ENCODE results near the gene HACD4.

HACD4 gene, protein sequence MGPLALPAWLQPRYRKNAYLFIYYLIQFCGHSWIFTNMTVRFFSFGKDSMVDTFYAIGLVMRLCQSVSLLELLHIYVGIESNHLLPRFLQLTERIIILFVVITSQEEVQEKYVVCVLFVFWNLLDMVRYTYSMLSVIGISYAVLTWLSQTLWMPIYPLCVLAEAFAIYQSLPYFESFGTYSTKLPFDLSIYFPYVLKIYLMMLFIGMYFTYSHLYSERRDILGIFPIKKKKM

DNA sequence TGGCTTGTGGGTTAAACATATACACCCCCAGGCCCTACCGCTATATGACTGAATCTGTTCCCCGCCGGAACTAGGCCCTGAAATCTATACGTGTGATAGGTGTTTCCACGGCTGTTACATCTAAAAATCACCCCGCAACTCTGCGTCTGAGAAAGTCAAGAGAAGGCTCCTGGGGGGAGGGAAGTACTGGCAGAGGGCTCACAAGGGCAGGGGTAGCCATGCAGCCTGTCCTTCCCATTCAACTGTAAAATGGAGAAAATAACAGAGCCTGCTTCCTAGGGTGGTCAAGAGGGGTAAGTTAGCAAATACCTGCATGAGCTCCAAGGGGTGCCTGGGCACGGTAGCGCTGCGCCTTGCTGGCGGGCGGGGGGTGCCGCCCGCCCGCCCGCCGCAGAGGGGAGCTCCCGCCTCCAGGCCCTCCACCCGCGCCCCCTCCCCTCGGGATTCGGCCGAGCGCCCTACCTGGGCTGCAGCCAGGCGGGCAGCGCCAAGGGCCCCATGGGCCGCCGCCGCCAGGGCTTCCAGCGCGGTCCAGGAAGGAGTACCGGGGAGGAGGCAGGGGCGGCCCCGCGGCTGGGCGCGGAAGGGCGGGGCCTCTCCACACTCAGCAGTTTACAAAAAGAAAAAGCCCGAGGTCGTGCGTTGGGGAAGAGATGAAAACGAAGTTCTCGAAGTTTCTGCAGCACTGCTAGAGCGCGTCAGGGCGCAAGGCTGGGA, at the start of gene HACD4:
Gene HACD4, minus strand, starts transcription at position 550 of the 717 bp plus-strand sequence. Its CDS starts 50 bp downstream, at position 500.
- peak; percentile 57 for DNase-seq

DNA sequence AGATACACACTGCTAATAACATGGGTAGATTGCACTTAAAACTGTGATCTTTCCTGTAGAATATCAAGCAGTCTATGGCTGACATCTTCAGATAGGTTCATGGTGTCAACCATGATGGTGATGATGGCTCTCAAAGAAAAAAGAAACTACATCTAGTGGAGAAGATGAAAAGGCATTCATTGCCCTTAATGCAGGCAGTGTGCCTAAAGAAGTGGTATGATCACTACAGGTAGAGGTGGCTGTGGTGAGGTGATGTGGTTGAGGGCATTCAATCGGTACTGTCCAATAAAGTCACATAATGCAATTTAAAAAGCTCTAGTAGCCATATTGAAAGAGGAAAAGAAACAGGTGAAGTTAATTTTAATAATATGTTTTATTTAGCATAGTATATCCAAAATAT, 49.4 kb upstream of the HACD4 start:
- DNase-seq: no peak

DNA sequence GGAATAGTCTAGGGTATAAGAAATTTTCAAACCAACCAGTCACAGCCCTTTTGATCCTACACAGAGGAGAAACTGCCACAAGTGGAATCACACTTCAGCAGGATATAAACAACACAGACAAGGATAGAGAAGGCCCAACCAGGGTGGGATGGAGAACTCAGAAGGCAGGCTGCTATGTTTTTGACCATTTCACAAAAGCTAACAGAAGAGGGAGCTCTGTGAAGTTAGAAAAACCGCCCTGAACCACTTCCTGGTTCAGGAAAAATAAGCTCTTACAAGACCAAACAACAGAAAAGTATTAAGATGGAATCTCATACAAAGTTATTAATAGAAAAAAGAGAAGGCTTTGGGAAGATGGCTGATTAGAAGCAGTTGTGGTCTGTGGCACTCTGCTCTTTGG, 47.3 kb upstream of the HACD4 start:
- DNase-seq: no peak

DNA sequence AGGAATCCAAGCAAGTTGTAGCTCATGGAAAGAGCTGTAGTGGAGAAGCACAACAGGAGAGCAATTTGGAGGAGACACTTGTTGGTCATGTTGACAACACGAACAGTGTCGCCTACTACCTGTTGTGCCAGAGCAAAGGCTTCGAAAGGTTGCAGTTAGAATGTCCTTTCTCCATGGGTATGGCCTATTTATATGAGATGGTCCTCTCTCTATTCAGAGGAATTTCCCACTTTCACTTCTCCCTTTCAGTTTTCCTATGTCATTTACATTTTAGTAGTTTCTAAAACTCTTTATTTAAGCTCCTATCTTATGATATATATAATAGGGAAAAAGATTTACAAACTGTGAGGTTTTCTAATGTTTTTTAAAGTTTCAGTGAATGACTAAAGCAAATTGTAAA, 46.3 kb upstream of the HACD4 start, which contains the start of gene IFNB1:
Gene IFNB1, minus strand, starts transcription at position 162 of the 400 bp plus-strand sequence. Its CDS starts 73 bp downstream, at position 89.
- DNase-seq: no peak

DNA sequence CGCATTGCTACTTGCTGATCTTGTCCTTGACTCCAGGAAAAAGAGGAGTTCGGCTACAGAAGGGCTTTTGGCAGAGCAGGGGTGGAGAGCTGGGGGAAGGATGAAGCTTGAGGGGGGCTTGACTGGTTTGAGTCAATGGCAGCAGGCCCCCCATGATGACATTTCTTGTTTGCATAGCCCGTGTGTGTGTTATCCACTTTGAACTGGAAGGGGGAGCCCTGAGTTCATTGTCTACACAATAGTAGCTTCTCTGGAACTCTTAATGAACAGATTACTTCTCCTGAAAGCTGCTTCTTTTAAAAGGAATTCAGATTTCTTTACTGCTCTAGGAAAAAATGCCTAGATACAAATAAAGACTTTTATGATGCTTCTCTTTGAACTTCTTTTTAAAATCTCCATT, 44.0 kb upstream of the HACD4 start:
- no peak for DNase-seq

DNA sequence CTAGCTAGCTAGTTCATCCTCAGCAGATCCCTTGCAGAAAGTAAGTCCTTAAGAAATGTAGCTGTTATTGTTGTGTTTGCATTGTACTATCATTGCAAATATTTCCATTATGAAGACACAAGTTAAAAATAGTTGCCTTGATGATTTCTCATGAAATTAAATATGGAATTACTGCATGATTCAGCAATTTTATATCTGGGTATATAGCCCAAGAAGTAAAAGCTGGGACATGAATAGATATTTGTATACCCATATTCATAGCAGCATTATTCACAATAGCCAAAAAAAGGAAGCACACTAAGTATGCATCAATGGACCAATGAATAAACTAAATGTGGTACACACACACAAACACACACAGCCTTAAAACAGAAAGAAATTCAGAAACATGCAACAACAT, 39.5 kb upstream of the HACD4 start:
- no peak for DNase-seq

DNA sequence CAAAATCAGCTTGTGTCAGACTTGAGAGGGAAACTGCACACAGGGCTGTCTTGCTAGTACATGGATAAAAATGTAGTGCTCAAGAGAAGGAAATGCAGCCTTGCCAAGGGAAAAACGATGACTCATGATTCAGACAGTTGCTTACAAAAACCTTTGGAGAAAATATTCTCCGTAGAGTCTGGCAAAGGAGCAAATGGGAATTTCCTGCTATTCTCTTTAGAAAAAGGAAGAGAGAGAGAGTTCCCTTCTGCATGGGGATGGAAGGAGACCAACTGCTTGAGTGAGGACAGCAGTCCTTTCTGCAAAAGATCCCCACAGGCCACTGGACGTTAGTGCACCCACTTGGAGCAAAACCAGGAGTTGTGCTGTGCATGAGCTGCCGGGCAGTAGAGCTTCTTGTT, 38.7 kb upstream of the HACD4 start:
- peak; percentile 56 for DNase-seq

DNA sequence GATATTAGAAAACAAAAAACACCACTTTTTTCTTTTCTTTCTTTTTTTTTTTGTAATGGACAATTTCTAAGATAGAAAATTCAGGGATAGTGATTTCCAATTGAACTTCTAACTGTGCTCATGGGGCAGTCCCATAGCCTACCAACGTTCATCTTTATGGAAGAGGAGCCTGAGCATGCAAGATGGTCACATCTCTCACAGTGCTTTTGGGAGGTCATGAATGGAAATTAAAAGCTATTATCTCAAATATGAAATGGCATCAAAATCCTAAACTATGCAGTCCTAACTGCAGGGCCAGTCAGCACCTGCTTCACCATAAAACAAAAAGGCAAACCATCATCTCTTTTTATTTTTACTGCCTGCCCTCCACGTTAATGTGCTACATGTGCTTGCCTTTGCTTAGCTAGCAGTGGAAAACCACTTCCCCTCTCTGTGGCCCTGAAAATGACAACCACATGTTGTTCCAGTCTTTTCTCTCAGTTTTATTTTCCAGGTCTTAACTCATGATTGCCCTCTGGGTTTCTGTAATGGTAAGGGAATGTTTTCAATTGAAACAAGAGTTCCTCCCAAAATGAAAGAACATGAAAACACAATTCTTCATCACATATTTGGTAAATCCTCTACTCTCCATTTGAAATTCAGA, 29.6 kb upstream of the HACD4 start:
- DNase-seq: peak; percentile 37

DNA sequence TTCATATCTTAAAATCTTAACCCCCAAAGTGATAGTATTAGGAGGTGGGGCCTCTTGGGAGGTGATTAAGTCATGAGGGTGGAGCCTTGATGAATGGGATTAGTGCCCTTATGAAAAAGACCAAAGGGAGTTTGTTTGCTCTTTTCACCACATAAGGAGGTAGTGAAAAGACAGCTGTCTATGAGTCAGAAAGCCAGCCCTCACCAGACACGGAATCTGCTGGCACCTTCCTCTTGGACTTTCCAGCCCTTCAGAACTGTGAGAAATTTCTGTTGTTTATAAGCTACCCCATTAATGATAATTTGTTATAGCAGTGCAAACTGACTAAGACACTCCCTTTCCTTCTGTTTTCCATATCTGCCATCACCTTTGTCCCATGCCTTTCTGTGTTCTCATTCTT, 25.5 kb upstream of the HACD4 start:
- no peak for DNase-seq

DNA sequence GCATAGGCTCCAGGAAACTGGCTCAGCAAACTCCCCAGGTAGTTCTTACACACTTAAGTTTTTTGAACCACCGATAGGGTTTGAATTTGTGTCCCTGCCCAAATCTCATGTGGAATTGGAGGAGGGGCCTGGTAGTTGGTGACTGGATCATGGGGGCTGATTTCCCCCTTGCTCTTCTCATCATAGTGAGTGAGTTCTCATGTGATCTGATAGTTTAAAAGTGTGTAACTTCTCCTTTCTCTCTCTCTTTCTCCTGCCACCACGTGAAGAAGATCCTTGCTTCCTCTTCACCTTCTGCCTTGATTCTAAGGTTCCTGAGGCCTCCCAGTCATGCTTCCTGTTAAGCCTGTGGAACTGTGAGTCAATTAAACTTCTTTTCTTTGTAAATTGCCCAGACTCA, 22.4 kb upstream of the HACD4 start:
- no peak for DNase-seq

DNA sequence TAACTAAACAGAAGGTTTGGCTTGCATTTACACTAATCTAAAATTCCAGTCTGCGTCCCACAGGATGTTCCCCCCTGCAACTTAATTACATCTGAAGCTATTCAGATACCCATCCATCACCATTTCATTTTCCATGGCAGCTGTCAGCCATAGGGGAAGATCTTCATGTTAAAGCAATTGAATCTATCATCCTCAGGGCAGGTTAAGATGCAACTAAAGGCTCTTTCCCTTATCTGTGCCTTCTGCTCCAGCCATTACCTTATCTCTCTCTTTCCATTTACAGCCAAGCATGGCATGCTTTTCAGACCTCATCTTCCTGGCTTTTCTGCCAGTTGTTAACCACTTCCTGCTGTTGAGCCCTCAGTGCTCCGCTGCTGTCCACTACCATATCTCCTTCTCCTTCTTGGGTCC, 15.8 kb upstream of the HACD4 start:
- no peak for DNase-seq

DNA sequence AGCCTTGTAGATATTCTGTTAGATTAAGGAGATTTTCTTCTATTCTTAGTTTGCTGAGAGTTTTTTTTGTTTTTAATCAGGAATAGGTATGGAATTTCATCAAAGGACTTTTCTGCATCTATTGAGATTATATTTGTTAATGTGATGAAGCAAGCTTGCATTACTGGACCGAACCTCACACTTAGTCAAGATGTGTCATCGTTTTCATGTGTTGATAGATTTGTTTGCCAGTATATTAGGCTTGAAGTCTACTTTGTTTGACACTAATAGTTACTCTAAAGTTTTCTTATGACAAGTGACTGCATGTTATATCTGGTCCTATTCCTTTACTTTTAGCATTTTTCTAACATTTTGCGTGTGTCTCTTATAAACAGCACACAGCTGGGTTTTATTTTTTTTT, 12.4 kb upstream of the HACD4 start:
- DNase-seq: no peak

DNA sequence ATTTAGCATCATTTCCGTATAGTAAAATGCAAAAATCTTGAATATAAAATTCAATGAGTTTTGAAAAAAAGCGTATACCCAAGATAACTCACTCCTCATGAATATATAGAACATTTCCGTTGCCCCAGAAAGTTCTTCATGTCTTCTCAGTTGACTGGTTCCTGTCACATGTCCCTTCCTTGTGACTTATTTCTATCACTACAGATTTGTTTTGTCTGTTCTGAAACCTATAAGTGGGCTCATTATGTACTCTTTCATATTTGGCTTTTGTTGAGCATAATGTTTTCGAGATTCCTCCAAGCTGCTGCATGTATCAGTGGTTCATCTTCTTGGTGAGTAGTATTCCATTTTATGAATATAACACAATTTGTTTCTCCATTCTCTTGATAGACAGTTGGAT, 11.0 kb upstream of the HACD4 start:
- no peak for DNase-seq

DNA sequence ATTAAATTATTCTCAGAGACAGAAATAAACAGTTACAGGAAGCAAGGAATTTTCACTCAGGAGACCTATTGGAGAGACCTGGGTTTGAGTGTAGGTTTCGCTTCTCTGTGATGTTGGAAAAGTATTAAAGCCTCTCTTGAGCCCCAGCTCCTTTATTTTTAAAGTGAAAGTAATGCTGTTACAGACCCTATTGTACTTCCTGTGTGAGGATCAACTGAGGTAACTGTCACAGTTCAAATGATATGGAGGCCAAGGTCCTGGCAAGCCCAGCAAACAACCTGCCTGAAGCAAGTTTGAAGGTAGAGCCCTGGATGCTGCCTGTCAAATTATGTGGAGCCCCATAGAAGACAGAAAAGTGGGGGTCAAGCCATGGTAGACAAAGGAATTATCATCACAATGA, 7.9 kb upstream of the HACD4 start:
- no peak for DNase-seq

DNA sequence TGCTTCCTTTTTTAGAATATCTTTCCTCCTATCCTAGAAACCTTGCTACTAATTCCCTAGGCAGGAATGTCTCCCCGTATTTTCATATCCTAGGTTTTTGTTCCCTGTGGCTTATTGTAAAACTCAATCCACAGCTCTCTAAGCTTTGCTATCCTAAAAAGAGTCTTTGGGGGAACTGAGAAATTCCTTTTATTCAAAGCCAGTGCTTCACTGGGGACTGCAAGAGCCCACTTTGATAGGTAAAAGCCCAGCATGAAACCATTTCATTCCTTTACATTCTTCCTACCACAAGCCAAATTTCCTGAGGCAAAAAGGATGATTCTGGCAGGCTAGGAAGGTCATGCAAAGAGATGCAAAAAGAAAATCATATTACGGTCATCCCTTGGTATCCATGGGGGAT, 5.8 kb upstream of the HACD4 start:
- DNase-seq: no peak

DNA sequence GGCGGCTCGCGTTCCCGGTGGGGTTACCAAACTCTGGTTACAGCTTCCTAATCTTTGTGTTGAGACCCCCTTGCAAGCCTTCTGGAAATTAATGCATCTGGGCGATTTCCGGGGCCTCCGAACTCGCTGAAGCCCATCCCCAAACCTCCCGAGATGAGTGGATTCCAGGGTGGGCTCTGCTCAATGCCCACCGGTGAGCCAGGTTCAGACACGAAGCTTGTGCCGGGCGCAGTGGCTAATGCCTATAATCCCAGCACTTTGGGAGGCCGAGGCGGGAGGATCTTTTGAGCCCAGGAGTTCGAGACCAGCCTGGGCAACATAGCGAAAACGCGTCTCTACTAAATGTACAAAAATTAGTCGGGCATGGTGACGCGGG, 356 bp upstream of the HACD4 start:
- DNase-seq: no peak

DNA sequence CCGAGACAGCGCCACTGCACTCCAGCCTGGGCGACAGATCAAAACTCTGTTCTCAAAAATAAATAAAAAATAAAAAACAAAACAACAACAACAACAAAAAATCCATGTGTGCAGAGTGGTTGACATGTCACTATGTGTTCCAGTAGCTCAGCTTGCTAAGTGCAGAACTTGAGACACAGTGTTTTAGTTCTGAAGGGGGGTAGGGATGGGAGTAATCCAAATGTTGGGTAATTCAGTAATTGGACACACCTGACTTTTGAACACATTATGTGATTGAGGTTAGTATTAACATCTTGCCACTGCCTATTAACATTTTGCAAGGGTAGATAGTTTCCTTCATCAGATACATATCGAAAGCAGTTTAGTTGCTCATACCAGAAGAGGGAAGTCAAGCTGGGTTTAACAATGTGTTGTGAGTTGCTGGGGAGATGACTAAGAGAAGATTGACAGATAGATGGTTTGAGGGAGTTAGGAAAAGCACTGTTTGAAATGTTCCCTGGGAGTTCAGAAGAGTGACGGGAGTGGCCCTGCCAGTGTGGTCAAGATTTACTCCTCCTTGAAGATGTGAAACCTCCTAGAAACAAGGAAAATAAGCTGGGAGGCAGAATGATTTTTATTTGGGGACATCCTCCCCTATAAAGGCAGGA, 928 bp downstream of the HACD4 start:
- DNase-seq: no peak

DNA sequence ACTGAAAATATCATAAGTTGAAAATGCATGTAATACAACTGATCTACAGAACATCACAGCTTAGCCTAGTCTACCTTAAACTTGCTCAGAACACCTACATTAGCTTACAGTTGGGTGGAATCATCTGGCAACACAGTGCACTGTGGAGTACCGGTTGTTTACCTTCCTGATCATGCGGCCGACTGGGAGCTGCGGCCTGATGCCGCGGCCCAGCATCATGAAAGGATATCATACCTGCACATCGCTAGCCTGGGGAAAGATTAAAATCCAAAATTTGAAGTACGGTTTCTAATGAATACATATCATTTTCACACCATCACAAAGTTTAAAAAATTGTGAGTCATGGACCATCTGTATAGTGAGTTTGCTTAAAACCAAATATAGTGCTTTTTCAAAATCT, 1.8 kb downstream of the HACD4 start:
- no peak for DNase-seq

DNA sequence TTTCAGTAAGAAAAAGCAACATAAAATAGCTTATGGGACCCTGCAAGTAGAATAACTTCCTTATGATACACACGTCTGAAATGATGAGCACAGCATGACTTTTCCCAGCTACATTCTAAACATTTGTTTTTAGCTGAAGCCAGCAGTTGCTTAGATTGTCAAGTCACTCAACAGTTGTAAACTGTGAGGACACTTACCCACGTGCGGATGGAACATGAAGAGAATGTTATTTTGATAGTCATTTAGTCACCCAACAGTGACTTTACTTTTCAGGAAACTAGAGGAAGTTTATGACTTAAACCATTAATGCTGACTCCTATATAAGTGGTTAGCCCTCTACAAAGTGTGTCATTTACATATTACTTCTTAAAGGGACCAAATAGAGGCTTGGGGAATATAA, 3.0 kb downstream of the HACD4 start:
- DNase-seq: no peak

DNA sequence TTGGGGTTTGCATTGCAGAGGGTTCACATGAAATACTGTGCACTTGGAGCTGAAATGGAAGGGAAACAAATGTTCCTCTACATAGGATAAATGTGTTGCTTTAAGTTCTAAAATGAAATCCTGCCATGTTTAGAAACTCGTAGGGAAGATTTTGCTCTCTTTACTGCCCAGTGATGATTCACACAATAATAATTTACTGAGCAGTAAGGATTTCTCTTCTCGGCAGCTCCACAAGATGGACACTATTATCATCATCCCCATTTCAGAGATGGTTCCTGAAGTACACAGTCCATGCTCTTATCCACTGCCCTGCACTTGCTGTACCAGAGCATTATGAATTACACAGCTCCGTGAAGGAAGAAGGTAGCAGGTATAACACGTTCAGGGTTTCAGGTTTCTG, 4.1 kb downstream of the HACD4 start:
- no peak for DNase-seq

DNA sequence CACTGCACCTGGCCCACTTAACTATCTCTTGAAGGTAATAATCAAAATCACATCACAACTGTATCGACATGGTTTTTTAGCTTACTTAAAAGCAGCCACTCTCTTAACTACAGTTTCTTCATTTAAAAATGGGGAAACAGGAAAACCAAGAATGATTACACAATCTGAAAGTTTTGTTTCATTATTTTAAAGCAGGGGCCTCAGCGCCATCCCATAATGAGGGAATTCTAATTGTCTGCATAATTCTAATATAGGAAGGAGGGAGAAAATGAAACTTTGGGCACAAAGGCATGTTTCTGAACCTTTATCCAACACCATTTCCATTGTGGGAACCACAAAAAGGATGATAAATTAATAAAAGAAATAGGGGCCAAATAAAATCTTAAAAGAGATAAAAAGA, 7.6 kb downstream of the HACD4 start:
- DNase-seq: no peak

DNA sequence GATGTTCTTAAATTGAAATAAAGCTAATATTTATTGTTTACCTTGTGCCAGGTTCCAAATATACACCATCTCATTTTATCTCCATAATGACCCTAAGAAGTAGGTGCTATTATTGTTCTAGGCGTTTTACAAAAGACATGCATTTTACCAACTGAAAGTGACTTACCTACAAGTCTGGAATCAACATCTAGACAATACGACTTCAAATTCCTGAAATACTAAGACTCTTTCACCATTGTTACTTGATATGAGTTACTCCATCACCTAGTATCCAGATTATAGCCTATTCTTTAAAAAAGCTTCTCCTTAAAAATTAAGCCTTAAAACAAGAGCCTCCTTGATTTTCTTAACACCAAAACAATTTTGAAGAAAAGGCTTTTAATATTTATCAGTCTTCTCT, 13.3 kb downstream of the HACD4 start:
- DNase-seq: no peak

DNA sequence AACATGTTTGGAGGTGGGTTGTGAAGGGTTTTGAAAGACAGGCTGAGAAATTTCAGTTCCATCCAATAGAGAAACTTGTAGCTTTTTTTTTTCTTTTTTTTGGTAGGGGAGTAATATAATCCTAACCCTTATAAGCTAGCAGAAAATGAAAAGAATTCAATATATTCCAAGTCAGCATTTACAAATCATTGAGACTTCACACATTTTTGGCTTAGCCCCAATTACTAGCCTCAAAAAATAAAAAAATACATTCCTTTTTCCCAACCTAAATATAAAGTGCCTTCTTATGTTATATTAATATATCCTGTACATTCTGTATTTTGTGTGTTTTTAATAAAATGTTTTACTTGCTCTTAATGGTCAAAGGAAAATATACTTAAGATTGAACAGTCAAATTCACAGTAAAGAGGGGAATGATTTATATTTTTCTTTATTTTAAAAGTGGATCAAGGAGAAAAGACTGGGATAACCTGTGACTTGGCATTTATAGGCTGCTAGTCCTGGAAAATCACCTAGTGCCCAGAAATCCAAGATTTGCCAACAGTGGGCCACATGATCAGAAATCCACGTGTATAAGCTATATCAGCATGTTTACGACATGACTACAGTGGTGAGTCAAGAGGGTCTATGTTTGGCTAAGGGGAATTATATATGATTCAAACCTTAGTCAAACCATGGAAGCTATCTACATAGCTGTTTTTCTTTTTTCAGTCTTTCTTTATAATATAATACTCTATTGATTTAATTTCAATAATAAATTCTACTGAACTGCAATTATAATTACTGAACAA, 14.5 kb downstream of the HACD4 start:
- DNase-seq: no peak

All from right hindlimb (tissue), 1 donor.